H1 (cell line): ENCODE data around the gene RNF31. TPM values are rescaled to one million over a fixed set of nuclear protein-coding genes. Genes with fewer than 3 reads are reported as not detected.
A peak's percentile ranks its signal among the peaks of the same experiment; 100 is the strongest.
"Not testable (repeated sequence)": the region's sequence is repeated elsewhere in the genome, so short reads cannot be mapped to it uniquely, and the experiment has no call there.

ENCODE experiments used
- CTCF ChIA-PET: fragments of 300-600 bp; sonication (Branson Sonifier 250); formaldehyde crosslinking; loops from one replicate; lab custom pipeline; 2021; ENCODE audit not compliant: partially characterized antibody; lab: Charles Lee
- POLR2A ChIA-PET: fragments of 300-600 bp; sonication (Branson Sonifier 250); formaldehyde crosslinking; loops from one replicate; lab custom pipeline; 2021; ENCODE audit warnings: inconsistent platforms; ENCODE audit not compliant: partially characterized antibody; lab: Charles Lee
- DNase-seq, 2 experiments: peaks; one replicate each; pipeline versions ENCODE4 v3.0.0 to v3.0.0-alpha.2; 2010 to 2022; ENCODE audit warnings: low spot score in 2 of 2, low read depth in 1 of 2, mixed read lengths in 1 of 2
- FAIRE-seq: peaks from 2 replicates; lab custom pipeline; 2011; peaks lifted over from hg19 to GRCh38; lab: Jason Lieb, UNC
- H2AFZ ChIP-seq: 2 replicates; pipeline ENCODE4 v1.8.1; 2012; ENCODE audit warnings: low read length, inconsistent platforms
- H2AK5ac ChIP-seq: 2 replicates; pipeline ENCODE4 v1.6.1; 2013; ENCODE audit warnings: low read depth, low read length
- H2BK120ac ChIP-seq: replicated peaks from 2 replicates; pipeline ENCODE3; 2013; ENCODE audit warnings: low read depth, low read length, inconsistent platforms
- H2BK12ac ChIP-seq: 2 replicates; pipeline ENCODE4 v1.6.1; 2013; ENCODE audit warnings: low read depth, low read length
- H2BK15ac ChIP-seq: 2 replicates; pipeline ENCODE4 v1.6.1; 2013; ENCODE audit warnings: low read length
- H2BK20ac ChIP-seq: 2 replicates; pipeline ENCODE4 v1.6.1; 2013; ENCODE audit warnings: low read length
- H2BK5ac ChIP-seq: 2 replicates; pipeline ENCODE4 v1.6.1; 2013; ENCODE audit warnings: low read depth, low read length
- H3K14ac ChIP-seq: 2 replicates; pipeline ENCODE4 v1.6.1; 2013; ENCODE audit warnings: inconsistent platforms; ENCODE audit not compliant: insufficient read length
- H3K18ac ChIP-seq: 2 replicates; pipeline ENCODE4 v1.6.1; 2013; ENCODE audit warnings: low read length; ENCODE audit errors: extremely low read depth
- H3K23ac ChIP-seq: 2 replicates; pipeline ENCODE4 v1.6.1; 2013; ENCODE audit warnings: inconsistent platforms; ENCODE audit not compliant: insufficient read length
- H3K23me2 ChIP-seq: 2 replicates; pipeline ENCODE4 v1.6.1; 2013; ENCODE audit warnings: low read depth, low read length
- H3K27ac ChIP-seq: 2 replicates; pipeline ENCODE4 v1.6.1; 2011; ENCODE audit warnings: low read depth, low read length, inconsistent platforms
- H3K27me3 ChIP-seq, 4 experiments: replicated peaks in 1 of 4; 1 replicate in 1 of 4; 2 replicates in 3 of 4; pipeline versions ENCODE4 v1.6.1 to v1.8.1; 2011 to 2013; ENCODE audit warnings: low read length in 3 of 4, mild to moderate bottlenecking in 3 of 4, inconsistent platforms in 2 of 4, mixed read lengths in 2 of 4, moderate library complexity in 1 of 4; ENCODE audit not compliant: control insufficient read depth in 3 of 4, insufficient read depth in 3 of 4; ENCODE audit errors: extremely low read depth in 1 of 4
- H3K36me3 ChIP-seq, 4 experiments: 2 replicates each; pipeline versions ENCODE4 v1.6.1 to v1.8.1; 2011 to 2013; ENCODE audit warnings: mild to moderate bottlenecking in 4 of 4, low read length in 3 of 4, moderate library complexity in 2 of 4, control low read depth in 1 of 4, inconsistent platforms in 1 of 4; ENCODE audit not compliant: insufficient read depth in 4 of 4, control insufficient read depth in 2 of 4
- H3K4ac ChIP-seq: replicated peaks from 2 replicates; pipeline ENCODE3; 2013; ENCODE audit warnings: low read length, low read depth, mixed read lengths, inconsistent platforms; ENCODE audit not compliant: insufficient read length
- H3K4me1 ChIP-seq, 4 experiments: replicated peaks in 1 of 4; 1 replicate in 1 of 4; 2 replicates in 3 of 4; pipeline versions ENCODE4 v1.6.1 to v1.8.1; 2011 to 2013; ENCODE audit warnings: low read length in 3 of 4, inconsistent platforms in 2 of 4, mixed read lengths in 1 of 4; ENCODE audit not compliant: insufficient read depth in 4 of 4, control insufficient read depth in 3 of 4
- H3K4me2 ChIP-seq, 2 experiments: 2 replicates each; pipeline versions ENCODE4 v1.6.1 to v1.8.1; 2011 to 2013; ENCODE audit warnings: low read depth in 2 of 2, low read length in 2 of 2, control low read depth in 1 of 2, inconsistent platforms in 1 of 2, mild to moderate bottlenecking in 1 of 2; ENCODE audit not compliant: insufficient read depth in 1 of 2
- H3K4me3 ChIP-seq, 4 experiments: fragments of 200-600, 300-600 bp in 1 of 4; sonication (generic), shearing (Covaris generic), sonication (Bioruptor Twin) in 1 of 4; 2 replicates each; pipeline versions ENCODE4 v1.5.1 to v1.8.1; 2011 to 2016; ENCODE audit warnings: low read length in 4 of 4, low read depth in 3 of 4, control low read depth in 2 of 4, inconsistent platforms in 2 of 4, mild to moderate bottlenecking in 2 of 4, mixed read lengths in 1 of 4, moderate library complexity in 1 of 4; ENCODE audit not compliant: insufficient read depth in 2 of 4; ENCODE audit errors: extremely low read depth in 1 of 4
- H3K56ac ChIP-seq: replicated peaks from 2 replicates; pipeline ENCODE3; 2013; ENCODE audit warnings: low read depth, mild to moderate bottlenecking, mixed read lengths, low read length, inconsistent platforms; ENCODE audit not compliant: insufficient read length
- H3K79me1 ChIP-seq: 2 replicates; pipeline ENCODE4 v1.6.1; 2013; ENCODE audit warnings: low read depth, low read length, control low read depth
- H3K79me2 ChIP-seq, 2 experiments: 2 replicates each; pipeline versions ENCODE4 v1.6.1 to v1.8.1; 2012 to 2013; ENCODE audit warnings: low read length in 2 of 2, mild to moderate bottlenecking in 2 of 2, inconsistent platforms in 1 of 2; ENCODE audit not compliant: insufficient read depth in 2 of 2, control insufficient read depth in 1 of 2
- H3K9ac ChIP-seq, 4 experiments: replicated peaks in 1 of 4; 1 replicate in 1 of 4; 2 replicates in 3 of 4; pipeline versions ENCODE4 v1.6.1 to v1.8.1; 2011 to 2013; ENCODE audit warnings: low read depth in 3 of 4, low read length in 3 of 4, control low read depth in 2 of 4, mild to moderate bottlenecking in 2 of 4, moderate library complexity in 2 of 4, inconsistent platforms in 1 of 4; ENCODE audit errors: extremely low read depth in 1 of 4
- H3K9me3 ChIP-seq, 2 experiments: 2 replicates each; pipeline versions ENCODE4 v1.6.1 to v1.8.1; 2012 to 2013; ENCODE audit warnings: mild to moderate bottlenecking in 2 of 2, moderate library complexity in 2 of 2, control low read depth in 1 of 2, inconsistent platforms in 1 of 2, low read depth in 1 of 2, low read length in 1 of 2, mixed read lengths in 1 of 2; ENCODE audit not compliant: insufficient read depth in 2 of 2
- H4K20me1 ChIP-seq, 2 experiments: replicated peaks in 1 of 2; 2 replicates each; pipeline versions ENCODE3 to v1.8.1; 2011 to 2013; ENCODE audit warnings: inconsistent platforms in 2 of 2, low read length in 2 of 2, mild to moderate bottlenecking in 1 of 2; ENCODE audit not compliant: insufficient read depth in 2 of 2, control insufficient read depth in 1 of 2
- H4K5ac ChIP-seq: 2 replicates; pipeline ENCODE4 v1.6.1; 2013; ENCODE audit warnings: low read length, low read depth, mixed read lengths, inconsistent platforms; ENCODE audit not compliant: insufficient read length
- H4K8ac ChIP-seq: 2 replicates; pipeline ENCODE4 v1.8.0; 2013; ENCODE audit warnings: mild to moderate bottlenecking, moderate library complexity, low read length, inconsistent platforms; ENCODE audit not compliant: insufficient read depth; ENCODE audit errors: extremely low read depth
- H4K91ac ChIP-seq: replicated peaks from 2 replicates; pipeline ENCODE3; 2013; ENCODE audit warnings: low read length, mixed read lengths, inconsistent platforms; ENCODE audit not compliant: insufficient read length
- WGBS, 2 experiments: shearing (Covaris generic) in 1 of 2; methylation state at CpG; one replicate each; pipeline versions ENCODE4 v1.1.6 to v1.1.7; 2013 to 2015; ENCODE audit warnings: low lambda C conversion rate in 2 of 2, mixed read lengths in 2 of 2, inconsistent platforms in 1 of 2, low coverage in 1 of 2, missing lambda C conversion rate in 1 of 2; ENCODE audit not compliant: insufficient replicate concordance in 2 of 2, insufficient coverage in 1 of 2, insufficient read length in 1 of 2; ENCODE audit errors: extremely low coverage in 1 of 2, missing lambda C conversion rate in 1 of 2; 5-methylcytosine and 5-hydroxymethylcytosine counted together
- polyA plus RNA-seq, 7 experiments: library from polyadenylated mRNA; depleted of rRNA in 3 of 7; stranded (reverse) in 5 of 7; unstranded in 2 of 7; fragments of >200 nt in 5 of 7; fragments of 200-250 nt in 2 of 7; gene quantifications; 1 replicate in 5 of 7; 2 replicates in 1 of 7; 4 replicates in 1 of 7; pipeline versions ENCODE4 v1.2.1 to v1.2.3, GENCODE V29; 2011 to 2013; ENCODE audit warnings: missing spikeins in 2 of 7, mixed read lengths in 2 of 7
- total RNA-seq: library from RNA; stranded (reverse); fragmentation: NEBNext Ultra II Directional; extraction: Animal tissue kit (Norgen Biotek cat#: 25700); gene quantifications from 2 replicates; pipeline ENCODE4 v1.2.1, GENCODE V29; 2021

Gene RNF31
- total and polyA plus RNA-seq, 2 of the 8 experiments (the other 6 are each of a cell fraction or from before 2014, with no cell fraction given): 17.5 to 72.0 TPM

DNA sequence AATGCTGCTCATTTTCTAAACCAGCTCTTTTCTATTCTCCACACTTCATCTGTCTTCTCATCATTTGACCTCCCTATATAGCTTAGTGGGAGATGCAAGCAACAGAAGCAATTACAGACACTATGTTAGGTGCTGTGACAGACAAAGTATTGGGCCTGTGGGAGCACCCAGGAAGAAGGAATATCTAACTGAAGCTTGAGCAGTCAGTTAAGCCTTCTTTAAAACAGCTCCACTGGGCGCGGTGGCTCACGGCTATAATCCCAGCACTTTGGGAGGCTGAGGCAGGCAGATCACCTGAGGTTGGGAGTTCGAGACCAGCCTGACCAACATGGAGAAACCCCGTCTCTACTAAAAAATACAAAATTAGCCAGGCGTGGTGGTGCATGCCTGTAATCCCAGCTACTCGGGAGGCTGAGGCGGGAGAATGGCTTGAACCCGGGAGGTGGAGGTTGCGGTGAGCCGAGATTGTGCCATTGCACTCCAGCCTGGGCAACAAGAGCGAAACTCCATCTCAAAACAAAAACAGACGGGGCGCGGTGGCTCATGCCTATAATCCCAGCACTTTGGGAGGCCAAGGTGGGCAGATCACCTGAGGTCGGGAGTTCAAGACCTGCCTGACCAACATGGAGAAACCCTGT, 56.1 kb downstream of the RNF31 start:
- H2BK12ac ChIP-seq: peak overlapping the region; percentile 88; the same call in 1 of the 2 replicates
- not testable (repeated sequence) for H4K8ac ChIP-seq, H2BK20ac ChIP-seq, H2AFZ ChIP-seq, DNase-seq, H3K9me3 ChIP-seq, H3K4me1 ChIP-seq, H4K20me1 ChIP-seq, H3K56ac ChIP-seq, H3K27me3 ChIP-seq, H3K79me1 ChIP-seq, H3K23me2 ChIP-seq, H3K79me2 ChIP-seq, H4K91ac ChIP-seq, H3K14ac ChIP-seq, H3K23ac ChIP-seq, FAIRE-seq, H3K18ac ChIP-seq, H2BK15ac ChIP-seq
- peak overlapping the region; percentile 50 for H4K5ac ChIP-seq
- H3K4ac ChIP-seq: peak overlapping the region; percentile 74
- H2BK5ac ChIP-seq: peak overlapping the region; percentile 89; the same call in 1 of the 2 replicates
- 88% methylated on average over 16 of the region's 16 CpGs; no CpG with 5 or more reads in 1 of the 2 experiments for WGBS, 2 experiments
- H3K27ac ChIP-seq: peak overlapping the region; percentile 63; the same call in 1 of the 2 replicates
- H3K4me3 ChIP-seq: peak overlapping the region in 1 of 4 experiments; percentile 36; a peak in 2 of 8 replicates
- peak overlapping the region; percentile 45 to 48; a peak in 2 of 4 replicates for H3K4me2 ChIP-seq
- 0 out of 2 replicates have a peak overlapping the region, but pooled peaks have one; percentile 33 for H2AK5ac ChIP-seq
- peak overlapping the region in 1 of 4 experiments; percentile 32; a peak in 1 of 7 replicates for H3K9ac ChIP-seq
- CTCF ChIA-PET: interaction anchor here (1.0 to 2.3 kb wide), 2 partner anchors 11 to 14 kb away, joined by 3 to 9 read pairs; partner anchors contain the start of gene CHMP4A
- H3K36me3 ChIP-seq: peaks cover 9 to 39% (median 25%) of the 10 kb centered on the region in 4 experiments; a peak in 7 of 8 replicates
- H2BK120ac ChIP-seq: peak overlapping the region; percentile 86
- POLR2A ChIA-PET: interaction anchor here (0.7 to 5.0 kb wide), 9 partner anchors 8 to 102 kb away, joined by 3 to 24 read pairs (median 6); partner anchors contain the start of genes CHMP4A, IPO4, MDP1 and REC8
